Activated CD4-positive, alpha-beta T cell treated with anti-CD3 and anti-CD28 coated beads for 4 hours (primary cell): ENCODE measurements around the gene AMH.

Experiments
- DNase-seq, 2 donors: peaks; one replicate each; pipeline ENCODE4 v3.0.0-alpha.2; 2020

Gene AMH

DNA sequence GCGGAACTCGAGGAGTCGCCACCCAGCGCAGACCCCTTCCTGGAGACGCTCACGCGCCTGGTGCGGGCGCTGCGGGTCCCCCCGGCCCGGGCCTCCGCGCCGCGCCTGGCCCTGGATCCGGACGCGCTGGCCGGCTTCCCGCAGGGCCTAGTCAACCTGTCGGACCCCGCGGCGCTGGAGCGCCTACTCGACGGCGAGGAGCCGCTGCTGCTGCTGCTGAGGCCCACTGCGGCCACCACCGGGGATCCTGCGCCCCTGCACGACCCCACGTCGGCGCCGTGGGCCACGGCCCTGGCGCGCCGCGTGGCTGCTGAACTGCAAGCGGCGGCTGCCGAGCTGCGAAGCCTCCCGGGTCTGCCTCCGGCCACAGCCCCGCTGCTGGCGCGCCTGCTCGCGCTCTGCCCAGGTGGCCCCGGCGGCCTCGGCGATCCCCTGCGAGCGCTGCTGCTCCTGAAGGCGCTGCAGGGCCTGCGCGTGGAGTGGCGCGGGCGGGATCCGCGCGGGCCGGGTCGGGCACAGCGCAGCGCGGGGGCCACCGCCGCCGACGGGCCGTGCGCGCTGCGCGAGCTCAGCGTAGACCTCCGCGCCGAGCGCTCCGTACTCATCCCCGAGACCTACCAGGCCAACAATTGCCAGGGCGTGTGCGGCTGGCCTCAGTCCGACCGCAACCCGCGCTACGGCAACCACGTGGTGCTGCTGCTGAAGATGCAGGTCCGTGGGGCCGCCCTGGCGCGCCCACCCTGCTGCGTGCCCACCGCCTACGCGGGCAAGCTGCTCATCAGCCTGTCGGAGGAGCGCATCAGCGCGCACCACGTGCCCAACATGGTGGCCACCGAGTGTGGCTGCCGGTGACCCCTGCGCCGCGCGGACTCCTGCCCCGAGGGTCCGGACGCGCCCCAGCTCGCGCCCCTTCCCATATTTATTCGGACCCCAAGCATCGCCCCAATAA, 2.3 kb downstream of the AMH start:
- no peak for DNase-seq

DNA sequence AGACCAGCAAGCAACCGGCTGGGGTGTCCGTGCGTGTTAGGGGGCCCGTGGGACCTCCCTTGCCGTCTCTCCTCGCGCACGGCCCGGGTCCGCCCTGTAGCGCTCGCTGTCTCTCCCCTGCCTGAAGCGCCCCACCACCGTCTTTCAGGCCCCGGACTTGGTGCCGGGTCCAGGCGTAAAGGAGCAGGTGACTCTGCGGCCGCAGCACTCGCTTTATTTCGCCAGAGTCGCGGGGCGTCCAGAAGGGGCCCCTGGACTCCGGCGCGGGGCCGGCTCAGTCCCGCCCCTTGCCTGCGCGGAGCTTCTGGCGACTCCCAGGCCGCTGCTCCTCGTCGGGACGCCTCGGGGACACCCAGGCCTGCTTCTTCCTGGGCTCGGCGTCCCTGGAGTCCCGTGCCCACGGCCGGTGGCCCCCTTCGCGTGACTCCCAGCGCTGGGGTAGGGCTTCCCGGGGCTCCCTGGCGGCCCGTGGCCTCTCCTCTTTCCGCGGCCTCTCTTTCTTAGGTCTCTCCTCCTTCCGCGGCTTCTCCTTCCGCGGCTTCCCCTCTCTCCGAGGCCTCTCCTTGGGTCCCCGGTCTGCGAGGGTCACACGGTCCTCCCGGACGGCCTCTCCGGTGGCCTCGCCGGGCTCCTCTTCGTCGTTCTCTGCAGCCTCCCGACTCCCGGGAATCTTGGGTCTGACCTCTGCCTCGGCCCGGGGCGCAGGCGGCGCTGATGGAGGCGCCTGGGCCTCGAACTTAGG, 3.1 kb downstream of the AMH start:
- no peak for DNase-seq

DNA sequence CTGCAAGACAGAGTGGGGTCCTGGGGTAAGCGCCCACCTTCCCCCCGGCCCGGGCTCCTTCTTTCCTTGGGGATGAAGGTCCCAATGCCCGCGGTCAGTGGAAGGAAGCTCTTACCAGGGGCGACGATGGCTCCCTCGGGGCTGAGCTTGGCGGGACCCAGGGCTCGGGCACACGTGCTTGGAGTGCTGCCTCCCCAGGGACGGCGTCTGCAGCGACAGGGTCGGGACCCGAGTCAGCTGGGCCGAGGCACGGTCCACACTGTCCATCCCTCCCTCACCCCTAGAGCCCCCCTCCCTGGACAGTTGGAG, 3.6 kb downstream of the AMH start:
- DNase-seq = no peak

DNA sequence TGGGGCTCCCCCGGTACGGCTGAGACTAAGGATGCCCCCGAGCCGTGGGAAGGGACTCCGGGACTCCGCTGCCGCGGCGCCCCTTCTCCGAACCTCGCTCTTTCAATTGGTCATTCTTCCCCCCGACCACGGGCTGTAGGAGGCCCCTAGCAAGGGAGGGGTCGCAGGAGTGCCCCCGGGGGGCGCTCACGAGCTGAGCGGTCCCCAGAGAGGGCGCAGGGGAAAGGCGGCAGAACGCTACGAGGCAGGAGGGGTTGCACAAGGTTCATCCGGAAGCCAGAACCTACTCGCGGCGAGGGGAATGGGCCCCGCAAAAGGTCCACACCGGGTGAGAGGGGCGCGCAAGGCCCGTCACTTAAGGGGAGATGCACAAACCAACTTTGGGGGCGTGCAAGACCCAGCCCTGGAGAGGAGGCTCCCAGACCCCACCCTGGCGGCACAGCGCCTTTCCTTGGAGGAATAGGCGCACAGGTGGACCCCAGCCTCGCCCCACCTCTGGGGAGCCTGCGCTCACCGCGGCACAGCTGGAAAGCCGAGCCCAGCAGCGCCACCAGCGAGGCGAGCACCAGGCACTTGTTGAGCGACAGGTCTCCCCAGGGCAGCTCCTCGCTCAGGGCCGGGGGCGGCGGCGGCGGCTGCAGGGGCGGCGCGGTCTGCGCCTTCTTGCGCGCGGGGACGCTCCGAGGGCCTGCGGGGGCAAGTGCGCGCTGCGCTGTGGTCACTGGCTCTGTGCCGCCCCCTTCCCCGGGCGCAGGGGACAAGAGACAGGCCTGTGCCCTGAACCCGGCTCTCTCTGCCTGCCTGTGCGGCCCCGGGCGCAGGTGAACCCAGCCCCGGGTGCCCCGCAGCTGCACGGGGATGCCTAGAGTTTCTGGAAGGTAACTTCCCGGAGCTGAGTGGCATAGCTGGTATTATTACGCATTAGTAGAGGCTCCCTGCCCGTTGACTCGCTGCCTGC, 4.3 kb downstream of the AMH start:
- peak; percentile 51 to 58 for DNase-seq

DNA sequence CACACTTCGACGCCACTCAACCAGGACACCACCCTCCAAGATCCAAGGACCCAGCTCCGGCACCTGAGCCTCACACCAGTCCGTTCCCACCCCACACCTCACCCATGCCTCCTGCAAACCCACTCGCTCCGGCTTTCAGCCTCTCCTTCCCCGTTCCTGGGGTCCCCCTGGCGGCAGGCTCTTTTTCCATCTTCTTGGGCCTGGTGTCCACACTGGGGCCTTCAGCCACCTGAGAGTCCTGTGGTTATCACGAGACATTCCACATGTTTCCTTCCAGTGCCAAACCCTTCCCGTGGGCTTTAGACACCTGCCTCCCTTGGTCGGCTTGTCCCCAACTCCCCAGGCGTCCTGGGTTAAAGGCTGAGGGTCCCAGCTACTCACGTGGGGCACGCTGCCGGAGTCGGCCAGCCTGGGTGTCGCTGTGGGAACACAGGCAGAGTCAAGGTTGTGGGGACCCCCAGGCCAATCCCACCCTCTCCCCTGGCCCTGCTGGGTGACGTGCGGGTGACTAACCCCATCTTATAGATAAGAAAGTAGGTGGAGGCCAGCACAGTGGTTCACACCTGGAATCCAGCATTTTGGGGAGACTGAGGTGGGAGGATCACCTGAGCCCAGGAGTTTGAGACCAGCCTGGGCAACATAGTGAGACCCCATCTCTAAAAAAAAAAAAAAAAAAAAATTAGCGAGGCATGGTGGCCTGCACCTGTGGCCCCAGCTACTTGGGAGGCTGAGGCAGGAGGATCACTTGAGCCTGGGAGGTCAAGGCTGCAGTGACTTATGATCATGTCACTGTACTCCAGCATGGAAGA, 5.1 kb downstream of the AMH start:
- no peak for DNase-seq

DNA sequence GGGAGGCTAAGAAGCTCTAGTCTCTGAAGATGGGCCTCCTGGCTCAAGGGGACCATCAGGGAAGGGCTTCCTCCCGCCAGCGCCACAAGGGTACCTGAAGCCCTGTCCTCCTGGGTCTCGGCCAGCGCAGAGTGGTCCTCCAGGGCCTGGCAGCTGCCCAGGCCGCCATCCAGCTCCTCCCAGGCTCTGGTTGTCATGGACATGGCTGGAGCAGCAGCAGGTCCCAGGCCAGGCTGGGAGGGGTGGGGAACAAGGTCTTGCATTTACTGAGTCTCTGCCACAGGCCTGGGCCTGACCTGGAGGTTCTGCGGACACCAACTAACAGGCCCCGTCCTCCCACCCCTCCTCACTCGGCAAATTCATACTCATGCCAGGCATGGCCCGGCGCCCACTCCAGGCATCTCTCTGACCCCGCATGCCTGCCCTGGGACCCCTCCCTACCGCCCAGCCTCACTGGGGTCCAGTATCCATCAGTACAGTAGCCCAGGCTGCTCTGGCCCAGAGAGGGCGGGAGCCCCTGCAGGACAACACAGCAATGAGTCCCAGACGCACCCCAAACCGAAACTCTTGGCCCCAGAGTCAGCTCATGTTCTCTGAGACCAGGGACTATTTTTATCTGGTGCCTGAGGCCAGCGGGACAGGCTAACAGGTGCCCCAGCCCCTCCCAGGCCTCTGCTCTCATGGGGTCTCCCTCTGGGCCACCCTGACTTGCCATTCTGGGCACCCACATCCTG, 6.2 kb downstream of the AMH start:
- no peak for DNase-seq

DNA sequence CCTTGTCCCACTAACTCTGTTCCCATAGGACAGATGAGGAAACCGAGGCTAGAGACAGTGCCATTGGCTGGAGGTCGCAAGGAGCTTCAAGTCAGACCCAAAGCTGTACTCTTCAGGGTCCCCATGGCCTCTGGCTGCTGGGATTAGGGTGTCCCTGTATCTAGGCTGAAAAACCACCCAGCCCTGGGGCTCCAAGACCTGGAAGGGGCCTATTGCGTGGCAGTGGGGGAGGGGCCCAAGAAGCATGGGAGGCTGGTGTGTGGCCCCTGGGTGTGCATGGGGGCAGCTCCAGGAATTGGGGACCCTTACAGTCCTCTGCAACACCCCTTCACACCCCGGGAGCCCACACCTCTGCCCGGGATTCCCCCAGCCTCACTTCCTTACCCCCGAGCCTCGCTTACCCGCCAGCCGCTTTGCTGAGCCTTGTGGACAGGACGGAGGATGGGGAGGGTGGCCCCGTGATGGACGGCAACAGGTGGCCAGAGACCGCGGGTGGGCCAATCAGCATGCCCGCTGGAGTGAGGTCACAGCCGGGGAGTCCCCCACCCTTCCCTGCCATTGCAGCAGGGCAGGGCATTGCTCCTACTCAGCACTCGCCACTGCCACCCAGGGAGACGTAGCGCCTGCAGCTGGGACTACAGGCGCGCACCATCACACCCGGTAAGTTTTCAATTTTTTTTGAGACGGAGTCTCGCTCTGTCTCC, 7.0 kb downstream of the AMH start, which contains the start of gene JSRP1:
Gene JSRP1 (minus strand): TSS at position 436 of the 704 bp plus-strand sequence. CDS start 1,103 bp downstream, outside the sequence.
- no peak for DNase-seq

DNA sequence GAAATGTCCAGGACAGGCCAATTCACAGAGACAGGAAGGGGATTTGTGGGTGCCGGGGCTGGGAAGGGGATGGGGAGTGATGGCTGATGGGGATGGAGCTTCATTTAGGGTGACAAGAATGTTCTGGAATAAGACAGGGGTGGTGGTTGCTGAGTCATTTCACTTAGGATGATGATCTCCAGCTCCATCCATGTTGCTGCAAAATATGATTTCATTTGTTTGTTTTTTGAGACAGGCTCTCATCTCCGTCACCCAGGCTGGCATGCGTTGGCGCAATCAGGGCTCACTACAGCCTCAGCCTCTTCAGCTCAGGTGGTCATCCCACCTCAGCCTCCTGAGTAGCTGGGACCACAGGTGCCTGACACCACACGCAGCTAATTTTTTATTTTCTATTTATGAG, 10.2 kb downstream of the AMH start:
- DNase-seq = no peak

DNA sequence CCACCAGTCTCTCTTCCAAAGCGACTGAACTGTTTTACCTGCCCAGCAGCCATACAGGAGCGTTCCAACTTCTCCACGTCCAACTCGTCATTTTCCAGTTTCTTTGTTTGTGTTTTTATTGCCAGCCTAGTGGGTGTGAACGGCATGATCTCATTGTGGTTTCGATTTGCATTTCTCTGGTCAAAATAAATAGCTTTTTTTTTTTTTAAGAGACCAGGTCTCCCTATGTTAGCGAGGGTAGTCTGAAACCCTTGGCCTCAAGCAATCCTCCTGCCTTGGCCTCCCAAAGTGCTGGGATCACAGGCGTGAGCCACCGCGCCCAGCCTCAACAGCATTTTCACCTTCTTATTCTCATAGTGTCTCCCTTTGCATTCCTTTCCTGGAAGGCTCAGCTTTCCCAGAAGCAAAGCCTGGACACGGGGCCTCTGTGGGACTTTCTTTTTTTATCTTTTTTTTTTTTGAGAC, 11.2 kb downstream of the AMH start:
- DNase-seq = no peak

DNA sequence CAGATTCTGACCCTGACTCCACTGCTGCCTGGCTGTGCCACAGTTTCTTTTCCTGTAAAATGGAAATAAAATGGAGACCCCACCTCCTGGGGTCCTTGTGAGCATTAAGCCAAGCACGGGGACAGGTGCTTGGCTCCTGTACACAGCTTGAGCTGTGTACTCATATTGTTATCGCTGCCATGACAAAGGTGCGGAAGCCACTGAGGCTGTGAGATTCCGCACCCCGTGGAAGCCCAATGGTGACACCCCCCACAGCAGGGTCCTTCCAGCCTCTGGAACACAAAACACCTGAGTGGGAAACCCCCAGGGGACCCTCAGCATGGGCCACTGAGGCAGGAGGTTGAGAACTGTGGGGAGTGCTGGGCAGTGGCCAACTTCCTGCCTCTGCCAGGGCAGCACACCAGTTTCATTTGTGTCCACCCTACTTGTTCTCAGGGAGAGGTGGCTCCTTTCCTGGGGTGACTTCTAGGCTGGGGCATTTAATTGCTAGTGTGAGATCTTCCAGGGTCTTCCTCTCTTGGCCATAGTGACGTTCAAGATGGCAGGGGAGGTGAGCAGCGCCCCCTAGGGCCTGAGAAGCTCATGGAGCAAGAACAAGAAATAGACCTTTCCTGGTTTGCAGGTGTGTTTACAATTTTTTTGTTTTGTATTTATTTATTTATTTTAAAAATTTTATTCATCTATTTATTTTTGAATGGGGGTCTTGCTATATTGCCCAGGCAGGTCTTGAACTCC, 12.5 kb downstream of the AMH start:
- DNase-seq = peak; percentile 47 to 54

DNA sequence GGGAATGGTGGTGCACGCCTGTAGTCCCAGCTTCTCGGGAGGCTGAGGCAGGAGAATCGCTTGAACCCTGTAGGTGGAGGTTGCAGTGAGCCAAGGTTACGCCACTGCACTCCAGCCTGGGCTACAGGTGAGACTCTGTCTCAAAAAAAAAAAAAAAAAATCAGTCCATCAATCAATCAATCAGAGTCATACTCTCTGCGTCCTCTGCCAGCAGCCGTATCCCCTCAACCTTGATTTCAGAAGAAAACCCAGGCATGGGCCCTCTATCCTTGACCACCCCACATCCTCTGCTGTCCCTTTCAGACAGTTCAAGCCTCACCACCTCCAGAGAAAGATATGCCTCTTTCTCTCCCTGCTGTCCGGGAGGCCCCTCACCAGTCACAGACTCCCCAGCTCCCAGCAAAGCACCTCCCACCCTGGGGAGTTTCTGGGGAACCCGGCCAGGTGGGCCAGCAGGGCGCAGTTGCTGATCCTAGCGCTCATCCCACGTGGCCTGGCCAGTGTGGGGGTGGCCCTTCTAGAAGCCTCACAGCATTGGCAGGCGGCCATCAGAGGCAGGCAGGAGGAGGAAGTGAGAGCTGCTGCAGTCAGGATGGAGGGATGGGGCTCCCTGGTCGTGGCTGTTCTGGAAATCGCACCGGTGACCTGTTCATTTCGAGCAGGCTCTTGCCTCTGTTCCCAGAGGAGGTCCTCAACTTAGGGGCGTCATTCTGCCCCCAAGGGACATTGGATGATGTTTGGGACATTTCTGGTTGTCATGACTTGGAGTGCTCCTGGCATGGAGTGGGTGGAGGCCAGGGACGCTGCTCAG, 17.3 kb downstream of the AMH start:
- DNase-seq = no peak

DNA sequence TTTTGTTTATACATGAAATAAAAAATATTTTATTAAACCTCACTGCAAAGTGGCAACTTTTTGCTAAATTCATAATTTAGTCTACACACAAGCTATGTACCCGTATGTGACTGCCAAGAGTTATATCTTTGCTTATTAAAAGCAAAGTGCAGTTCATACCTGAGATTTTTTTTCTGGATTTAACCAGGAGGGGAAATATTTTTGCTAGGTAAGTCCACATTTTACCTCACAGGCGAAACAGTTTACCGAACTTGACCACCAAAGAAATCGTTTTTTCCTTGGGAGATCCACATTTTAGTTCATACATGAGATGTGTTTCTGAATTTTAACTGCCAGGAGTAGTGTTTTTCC, 19.3 kb downstream of the AMH start:
- DNase-seq = no peak

DNA sequence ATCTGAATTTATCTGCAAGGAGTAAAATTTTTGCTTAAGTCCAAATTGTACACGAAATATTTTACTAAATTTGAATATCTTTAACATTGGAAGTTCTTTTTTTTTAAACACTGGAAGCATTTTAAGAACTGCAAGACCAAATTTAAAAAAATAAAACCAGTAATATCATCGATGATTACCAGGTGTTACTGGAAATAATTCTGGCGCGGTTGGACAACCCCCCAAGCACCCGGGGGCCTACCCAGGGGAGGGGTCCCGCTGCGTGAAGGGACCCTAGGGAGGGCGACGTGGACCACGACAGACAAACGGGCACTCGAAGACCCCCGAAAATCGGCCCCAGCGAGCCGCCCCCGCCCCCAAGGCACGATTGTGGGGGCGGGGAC, 19.7 kb downstream of the AMH start:
- DNase-seq = no peak

DNA sequence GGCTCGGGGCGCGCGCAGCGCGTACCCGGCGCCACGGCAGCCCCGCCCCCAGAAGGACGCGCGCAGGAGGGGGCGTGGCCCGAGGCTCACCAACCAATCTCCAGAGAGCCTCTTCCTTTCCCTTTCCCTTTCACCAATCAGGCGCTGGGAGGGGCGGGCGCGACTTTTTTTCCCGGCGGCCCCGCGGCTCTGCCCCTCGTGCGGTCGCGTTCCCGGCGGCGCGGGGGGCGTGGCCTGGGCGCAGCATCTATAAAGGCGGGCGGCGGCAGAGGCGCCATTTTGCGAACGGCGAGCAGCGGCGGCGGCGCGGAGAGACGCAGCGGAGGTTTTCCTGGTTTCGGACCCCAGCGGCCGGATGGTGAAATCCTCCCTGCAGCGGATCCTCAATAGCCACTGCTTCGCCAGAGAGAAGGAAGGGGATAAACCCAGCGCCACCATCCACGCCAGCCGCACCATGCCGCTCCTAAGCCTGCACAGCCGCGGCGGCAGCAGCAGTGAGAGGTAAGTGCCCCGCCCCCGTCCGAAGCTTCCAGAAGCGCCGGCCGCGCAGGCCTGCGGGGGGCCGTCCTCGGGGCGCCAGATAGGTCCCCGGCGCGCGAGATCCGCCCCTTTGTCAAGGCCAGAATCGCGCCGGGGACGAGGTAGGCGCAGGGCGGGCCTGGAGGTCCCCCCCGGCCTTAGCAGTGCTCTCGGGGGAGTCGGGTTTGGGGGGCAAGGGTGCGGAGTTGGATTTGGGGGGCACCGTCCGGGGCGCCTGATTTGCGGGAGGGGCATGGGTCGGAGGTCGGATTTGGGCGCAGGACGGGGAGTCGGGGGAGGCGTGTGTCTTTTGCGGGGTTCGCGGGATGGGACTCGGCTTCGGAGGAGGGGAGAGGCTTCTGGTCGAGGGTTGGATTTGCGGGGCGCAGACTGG, 20.4 kb downstream of the AMH start:
- DNase-seq = peak; percentile 97 to 98

DNA sequence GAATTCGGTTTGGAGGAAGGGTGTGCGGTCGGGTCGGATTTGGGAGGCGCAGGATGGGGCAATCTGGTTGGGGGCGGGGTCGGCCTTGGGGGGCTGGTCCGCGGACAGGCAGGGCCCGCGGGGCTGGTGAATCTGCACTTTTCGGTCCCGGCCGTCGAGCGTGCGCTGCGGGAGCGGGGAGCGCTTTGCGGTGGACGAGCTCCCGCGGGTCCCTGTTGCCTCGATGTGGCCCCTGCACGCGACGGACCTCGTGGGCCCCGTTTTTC, 21.0 kb downstream of the AMH start:
- peak in 1 of 2 donors; percentile 51 for DNase-seq

DNA sequence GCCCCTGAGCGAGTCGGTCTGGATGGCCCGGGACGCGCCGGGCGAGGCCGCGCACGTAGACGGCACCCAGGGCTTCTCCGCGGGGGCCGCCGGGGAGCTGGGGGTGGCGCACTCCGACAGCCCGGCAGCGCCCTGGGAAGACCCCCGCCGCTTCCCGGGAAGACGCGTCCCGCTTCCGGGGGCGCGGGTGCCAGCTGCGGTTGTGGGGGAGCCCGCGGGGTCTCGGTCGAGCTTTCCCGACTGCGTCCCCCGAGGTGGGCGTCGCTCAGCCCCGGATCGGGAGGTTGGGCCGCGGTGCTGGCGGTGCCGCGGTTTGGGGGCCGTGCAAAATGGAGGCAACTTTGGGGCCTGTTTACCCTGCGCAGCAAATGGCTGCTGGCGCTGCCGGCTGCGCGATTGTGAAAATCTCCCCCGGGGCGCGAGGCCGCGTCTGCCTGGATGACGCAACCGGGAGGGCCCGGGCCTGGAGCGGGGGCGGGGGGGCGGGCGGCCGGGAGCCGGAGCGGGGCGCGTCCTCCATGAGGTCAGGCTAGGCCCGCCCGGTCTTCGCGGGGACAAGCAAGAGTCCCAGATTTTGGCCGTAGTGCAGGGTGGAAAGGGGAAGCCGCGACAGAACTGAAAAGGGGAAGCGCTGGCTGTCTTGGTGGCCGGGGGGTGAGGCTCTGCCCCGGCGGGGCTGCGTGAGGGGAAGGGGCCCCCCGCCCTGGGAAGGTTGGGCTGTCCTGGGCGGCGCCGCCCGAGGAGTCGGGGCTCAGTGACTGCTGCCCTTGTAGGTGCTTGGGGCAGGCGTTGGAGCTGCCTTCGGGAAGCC, 21.5 kb downstream of the AMH start:
- DNase-seq = peak; percentile 71 to 76
